ENCODE data around the gene TSR1.

TSR1 gene

DNA sequence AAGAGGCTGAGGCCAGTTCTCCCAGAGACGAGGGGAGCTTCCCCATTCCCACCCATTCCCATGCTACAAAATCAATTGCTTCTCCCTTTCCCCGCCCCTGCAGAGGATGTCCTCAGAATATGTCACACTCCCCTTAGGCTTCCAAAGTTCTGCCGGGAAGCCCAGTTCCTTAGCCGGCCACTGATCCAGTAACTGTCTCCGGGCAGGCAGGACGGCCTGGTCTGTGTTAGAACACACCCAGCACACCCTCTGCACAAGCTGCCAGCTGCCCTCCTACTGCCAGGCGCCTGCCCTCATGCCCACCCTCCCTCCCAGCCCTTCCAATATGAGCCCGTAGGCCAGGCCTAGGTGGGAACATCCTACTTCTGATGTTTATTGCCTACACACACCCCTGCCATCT is 32.1 kb upstream of the TSR1 start:
- DNase-seq: no peak

DNA sequence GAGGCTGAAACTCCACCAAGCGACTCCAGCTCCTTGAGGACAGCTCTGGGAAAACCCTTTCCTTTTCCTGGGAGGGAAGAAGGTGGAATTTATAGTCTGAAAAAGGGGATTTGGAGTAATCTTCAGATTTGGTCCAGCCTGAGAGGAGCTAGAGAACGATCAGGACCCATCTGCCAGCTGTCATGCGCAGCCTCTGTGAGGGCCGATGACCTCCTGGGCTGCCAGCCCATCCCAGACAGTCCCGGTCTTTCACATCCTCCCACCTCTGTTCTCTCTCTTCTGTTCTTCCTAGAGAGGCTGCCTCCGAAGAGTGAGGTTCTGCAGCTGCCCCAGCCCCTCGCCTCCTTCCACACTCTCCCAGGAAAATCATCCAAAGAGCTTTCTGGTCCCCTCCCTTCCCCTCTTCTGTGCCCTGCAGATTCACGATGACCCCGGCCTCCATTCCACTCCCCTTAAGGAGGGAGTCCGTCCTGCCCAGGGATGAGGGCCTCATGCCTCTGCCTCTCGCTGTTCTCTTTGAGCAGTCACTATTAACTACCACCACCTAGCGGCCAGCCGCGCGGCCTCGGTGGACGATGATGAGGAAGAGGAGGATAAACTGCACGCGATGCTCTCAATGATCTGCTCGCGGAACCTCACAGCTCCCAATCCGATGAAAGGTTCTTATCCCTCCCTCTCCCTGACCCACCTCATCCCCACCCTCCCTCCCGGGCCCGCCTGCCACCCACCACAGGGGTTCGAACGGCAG is 30.7 kb upstream of the TSR1 start:
- DNase-seq: no peak

DNA sequence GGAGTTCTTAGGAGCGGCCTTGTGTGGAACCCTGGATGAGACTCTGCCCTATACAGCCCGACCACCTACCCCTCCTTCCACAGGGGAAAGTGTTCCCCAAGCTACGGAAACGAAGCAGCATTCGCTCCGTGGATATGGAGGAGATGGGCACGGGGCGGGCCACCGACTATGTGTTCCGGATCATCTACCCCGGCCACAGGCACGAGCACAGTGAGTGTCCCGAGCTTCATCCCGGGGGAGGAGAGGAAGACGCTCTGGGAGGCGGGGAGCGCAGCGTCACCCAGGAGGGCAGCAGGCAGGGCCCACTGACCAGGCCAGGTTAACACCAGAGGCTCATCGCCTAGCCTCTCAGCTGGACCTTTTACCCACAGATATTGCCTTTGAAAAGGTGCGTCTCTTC is 28.9 kb upstream of the TSR1 start:
- no peak for DNase-seq

DNA sequence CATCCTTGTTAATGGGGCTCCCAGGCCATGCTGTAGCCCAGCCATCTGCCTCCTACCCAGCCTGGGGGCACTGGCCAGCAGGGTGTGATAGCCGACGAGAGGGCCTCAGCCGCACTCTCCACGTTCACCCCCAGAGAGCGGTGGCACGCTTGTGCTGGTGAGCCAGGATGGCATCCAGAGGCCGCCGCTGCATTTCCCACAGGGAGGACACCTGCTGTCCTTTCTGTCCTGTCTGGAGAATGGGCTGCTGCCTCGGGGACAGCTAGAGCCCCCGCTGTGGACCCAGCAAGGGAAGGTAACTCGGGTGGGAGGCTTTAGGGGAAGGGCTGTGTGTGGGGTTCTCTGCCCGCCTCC is 28.5 kb upstream of the TSR1 start:
- no peak for DNase-seq

DNA sequence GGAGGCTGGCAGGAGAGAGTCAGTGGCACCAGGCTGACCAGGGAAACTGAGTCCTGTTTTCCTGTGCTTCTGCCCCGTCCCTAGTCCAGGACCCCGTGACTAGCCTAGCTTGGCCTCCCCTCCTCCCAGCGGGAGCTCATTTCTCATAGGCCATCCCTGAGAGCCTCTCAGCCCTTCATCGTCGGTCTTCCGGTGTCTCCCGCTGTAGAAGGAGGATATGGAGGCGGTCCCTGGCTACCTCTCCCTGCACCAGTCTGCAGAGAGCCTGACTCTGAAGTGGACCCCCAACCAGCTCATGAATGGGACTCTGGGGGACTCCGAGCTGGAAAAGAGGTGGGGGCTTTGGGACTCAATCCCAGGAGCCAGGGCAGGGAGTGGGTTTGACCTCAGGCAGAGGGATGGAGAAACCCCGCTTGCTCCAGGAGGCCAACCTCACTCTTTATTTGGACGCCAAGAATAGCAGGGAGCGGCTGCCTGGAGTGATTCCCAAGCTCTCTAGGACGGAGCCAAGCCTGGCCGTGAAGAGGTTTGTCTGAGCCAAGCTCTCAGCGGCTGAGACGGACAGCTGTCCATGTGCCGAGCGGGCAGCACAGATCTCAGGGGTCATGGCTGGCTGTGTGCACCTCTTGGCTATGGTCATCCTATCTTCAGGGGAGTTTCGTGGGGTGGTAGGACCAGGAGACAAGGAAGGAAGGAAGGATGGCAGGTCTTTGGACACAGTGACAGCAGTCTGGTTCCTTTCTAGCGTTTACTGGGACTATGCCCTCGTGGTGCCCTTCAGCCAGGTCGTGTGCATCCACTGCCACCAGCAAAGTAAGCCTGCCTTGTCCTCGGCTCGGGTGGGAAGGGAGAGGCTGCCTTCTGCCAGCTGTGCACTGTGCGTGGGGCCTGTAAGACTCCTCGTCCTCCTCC is 27.9 kb upstream of the TSR1 start:
- no peak for DNase-seq

DNA sequence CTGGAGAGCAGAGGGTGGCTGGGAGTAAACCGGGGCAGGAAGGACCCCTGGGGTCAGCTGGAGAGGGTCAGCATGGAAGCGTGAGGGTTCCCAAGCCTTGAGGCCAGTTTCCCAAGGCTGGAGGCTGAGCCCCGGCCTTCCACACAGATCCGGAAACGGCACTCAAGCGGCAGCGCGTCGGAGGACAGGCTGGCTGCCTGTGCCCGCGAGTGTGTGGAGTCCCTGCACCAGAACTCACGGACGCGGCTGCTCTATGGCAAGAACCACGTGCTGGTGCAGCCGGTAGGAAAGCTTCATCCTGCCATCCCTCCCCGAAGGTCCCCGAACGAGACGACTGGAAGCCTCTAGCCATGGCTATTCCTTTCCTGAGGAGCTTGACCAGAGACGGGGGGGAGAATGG is 27.1 kb upstream of the TSR1 start:
- no peak for DNase-seq

DNA sequence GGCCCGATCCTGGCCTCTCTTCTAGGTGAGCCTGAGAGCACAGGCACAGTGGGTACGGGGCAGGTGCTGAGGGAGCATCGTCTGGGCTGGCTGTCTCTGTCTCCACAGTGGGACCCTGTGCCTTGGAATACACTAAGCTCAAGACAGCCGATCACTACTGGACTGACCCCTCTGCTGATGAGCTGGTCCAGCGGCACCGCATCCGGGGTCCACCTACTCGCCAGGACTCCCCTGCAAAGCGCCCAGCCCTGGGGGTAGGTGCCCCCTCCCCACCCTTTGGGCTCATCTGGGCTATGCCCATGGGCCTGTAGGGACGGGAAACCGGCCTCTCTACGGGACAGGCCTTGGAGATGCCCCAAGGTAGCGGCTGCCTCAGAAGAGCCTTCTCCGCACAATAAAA is 26.6 kb upstream of the TSR1 start:
- no peak for DNase-seq

DNA sequence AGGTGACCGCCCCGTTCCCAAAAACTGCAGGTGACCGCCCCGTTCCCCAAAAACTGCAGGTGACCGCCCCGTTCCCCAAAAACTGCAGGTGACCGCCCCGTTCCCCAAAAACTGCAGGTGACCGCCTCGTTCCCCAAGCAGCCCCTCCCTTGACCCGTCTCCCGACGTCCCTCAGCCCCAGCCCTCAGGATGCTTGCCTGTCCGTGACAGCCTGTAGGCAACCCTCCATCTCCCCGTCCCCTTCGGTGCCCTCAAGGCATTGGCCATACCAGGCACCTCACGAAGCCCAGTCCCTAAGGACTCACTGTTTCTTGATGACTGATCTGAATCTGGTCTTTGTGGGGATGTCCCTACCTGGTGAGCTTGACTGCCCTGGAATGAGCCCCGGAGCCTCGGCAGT is 26.2 kb upstream of the TSR1 start:
- DNase-seq: no peak

DNA sequence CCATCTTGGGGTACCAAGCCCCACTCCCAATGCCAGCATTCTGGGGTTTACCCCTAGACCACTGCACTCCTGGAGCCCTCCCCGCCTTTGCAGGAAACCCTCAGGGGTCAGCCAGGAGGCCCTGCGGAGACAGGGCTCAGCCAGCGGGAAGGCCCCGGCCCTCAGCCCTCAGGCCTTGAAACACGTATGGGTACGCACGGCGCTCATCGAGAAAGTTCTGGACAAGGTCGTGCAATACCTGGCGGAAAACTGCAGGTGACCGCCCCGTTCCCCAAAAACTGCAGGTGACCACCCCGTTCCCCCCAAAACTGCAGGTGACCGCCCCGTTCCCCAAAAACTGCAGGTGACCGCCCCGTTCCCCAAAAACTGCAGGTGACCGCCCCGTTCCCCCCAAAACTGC is 25.8 kb upstream of the TSR1 start:
- no peak for DNase-seq

DNA sequence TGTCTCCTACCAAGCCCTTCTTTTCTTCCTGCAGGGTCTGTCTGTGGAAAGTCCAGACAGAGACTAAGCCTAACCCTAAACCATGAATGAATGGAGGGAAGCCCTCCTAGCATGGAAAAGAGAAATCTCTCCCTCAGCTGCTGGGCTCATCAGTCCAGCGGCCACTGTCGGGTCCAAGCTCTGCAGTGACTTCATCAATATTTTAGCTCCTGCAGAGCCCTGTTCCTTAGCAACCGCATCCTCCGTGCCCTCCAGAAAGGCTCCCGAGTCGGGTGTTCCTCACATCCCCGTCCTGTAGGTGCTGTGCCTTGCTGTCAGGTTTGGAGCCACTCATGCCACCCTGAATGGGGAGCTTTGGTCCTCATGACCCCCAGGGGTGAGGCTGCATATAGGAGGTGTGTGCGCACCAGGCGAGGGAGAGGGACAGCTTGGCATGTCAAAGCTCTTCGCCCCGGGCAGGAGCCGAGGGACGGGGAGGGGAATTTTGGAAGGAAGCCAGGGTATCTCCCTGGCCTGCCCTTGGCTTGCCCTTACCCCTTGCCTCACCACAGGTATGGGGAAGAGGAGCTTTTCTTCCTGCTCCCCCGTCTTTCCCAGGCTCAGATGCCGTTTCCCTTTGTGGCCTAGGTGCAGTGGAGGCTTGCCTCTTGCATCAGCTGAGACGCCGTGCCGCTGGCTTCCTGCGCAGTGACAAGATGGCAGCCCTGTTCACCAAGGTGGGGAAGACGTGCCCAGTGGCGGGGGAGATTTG is 24.9 kb upstream of the TSR1 start:
- DNase-seq: no peak

DNA sequence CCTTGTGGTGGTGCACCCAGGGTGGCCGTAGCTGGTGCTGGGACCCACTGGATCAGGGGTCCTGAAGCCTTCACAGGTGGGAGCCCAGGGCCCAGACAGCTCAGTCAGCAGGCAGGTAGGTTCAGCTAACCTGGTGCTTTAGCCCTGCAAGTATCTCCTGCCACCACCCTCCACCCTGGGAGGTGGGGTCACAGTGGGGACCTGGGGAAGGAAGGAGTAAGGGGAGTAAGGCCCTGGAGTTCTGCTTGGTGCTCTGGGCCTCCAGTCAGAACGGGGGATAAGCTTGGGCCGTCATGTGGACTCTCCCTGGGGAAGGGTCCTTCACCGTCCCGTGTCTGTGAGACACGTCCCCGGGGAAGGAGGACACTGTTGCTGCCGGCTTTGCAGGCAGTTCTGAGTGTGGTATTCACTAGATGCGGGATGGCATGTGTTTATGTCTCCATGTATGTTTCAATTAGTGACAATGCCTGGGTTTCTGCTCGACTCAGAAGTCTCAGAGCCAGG is 21.7 kb upstream of the TSR1 start:
- no peak for DNase-seq

DNA sequence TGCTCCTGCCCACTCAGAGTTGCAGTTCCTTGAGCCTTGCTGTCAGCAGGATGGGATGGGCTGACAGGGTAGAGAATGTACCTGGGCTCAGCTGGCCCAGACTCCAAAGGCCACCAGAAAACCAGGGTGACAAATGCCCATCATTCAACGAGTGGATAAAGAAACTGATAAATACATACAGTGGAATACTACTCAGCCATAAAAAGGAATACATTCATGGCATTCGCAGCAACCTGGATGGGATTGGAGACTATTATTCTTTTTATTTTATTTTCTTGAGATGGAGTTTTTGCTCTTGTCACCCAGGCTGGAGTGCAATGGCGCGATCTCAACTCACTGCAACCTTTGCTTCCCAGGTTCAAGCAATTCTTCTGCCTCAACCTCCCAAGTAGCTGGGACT is 21.0 kb upstream of the TSR1 start:
- DNase-seq: no peak

DNA sequence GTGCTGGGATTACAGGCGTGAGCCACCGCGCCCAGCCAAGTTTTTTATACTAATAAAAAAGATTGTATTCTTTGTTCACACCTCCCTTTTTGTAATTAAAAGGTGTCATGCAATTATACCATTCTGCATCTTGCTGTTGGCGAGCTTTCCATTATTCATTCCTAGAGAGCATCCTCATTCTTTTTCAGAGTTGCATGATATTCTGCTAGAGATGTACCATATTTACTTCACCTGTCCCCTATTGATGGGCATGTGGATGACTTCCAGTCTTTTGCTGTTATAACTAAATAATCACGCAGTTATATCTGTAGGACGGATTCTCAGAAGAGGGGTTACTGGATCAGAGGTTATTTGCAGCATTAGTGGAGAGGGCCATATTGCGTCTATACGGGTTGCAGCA is 18.1 kb upstream of the TSR1 start:
- no peak for DNase-seq

DNA sequence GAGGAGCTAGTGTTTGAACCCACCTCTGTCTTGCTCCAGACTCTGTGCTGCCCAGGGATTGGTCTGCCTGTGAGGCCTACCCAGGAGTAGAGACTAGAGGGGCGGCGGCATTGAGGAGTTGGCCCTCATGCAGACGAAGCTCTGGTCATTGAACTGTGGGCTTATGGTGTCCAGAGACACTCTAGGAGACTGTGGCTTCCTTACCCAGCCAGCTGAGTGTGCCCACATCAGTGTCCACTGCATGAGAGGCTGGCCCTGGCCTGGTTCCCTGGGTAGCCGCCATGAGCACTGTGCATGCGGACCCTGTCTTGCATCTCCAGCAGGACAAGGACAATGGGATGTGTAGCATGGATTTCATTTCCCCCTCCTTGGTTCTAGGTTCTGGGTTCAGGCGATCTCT is 15.0 kb upstream of the TSR1 start:
- DNase-seq: no peak

DNA sequence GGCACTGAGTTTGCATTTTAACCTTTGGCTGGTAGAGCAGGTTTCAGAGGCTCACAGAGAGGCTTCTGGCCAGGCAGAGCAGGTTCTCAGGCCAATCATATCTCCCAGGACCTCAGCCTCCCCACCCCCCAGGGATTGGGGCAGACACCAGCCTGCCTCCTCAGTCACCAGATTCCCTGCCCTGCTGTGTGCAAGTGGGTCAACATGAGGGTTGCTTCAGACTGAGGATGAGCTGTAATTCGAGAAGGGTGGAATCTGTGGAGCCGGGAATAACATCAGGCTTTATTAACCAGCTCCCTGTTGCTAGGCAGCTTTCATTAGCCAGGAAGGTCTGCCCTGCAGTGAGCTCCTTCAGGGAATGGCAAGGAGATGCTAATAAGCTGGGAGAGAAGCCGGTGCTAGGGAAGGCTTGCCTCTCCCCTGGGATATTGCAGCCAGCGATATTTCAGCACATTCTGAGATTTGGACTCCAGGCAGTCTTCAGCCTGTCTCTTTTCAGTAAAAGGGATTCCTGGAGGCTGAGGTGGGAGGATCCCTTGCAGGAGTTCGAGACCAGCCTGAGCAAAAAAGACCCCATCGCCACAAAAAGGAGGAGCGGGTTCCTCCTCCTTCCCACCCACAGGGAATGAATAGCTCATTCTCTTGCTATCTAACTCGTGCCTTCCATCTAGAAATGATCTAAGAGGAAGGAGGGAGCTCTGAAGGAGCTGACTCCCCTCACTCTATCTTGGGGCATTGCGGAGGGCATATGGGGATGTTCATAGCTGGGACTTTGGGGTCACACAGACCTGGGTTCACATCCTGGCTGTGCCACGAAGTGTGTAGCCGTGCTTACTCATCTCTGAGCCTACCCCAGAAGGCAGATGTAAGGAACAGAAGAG is 11.8 kb upstream of the TSR1 start:
- DNase-seq: peak; percentile 31

DNA sequence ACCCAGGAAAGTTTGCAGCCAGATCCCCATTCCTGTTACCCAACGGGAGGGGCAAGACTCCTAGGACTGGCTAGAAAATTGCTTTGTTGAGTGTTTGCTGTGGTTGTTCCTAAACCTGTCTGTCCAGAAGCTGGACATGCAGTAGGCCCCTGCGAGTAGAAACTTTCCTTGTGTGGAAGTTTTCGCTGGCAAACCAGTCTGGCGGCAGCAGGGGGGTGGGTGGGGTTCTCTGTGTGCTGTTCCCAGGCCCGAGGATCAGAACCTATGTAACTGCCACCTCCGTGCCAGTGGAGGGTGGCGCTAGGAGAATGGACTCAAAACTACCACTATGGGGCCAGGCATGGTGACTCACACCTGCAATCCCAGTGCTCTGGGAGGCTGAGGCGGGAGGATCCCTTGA is 10.2 kb upstream of the TSR1 start:
- no peak for DNase-seq

DNA sequence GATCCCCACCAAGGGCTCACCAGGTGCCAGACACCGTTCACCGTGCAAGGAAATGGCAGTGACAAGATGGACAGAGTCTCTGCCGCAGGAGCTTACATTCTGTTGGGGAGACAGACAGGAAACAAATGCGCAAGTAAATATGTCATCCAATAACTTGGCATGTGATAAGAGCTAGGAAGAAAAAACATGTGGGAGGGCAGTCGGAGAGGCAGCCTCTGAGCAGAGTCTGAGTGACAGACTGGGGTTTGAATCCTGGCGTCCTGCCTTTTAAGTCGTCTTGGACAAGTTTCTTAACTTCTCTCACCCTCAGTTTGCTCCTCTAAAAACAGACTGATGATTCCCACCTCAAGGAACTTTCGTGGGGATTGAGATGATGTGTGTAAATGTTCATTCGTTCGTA is 8.3 kb upstream of the TSR1 start:
- DNase-seq: no peak

DNA sequence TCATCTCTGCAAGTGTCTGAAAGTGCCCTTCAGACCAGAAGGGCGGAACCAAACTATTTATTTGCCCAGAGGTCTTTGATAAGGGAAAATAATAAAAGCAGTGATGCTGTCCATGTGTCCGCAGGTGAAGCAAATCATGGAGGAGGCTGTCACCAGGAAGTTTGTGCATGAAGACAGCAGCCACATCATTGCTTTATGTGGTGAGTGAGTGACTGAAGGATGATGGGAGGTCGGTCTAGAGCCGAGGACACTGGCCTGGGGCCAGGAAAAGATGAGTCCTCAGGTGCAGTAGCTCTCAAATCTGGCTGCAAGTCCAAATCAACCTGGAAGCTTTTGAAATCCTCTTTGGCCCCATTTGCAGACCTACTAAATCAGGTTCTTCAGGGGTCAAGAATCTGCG is 7.2 kb upstream of the TSR1 start:
- DNase-seq: peak; percentile 78

DNA sequence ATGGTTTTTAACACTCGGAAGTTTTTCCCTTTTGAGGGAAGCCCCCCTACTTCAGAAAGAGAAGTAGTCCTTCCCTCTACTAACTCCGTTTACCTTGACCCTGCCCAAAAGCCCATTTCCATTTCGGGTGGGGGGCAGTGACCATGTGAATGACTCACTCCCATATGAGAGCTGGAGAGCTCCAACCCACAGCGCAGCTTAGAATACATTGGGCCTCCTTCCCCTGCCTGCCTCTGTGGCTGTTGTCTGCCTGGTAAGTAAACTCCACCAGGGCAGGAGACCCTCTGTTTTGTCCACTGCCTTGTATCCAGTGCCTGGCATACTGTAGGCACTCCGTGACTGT is 2.0 kb upstream of the TSR1 start:
- DNase-seq: no peak

DNA sequence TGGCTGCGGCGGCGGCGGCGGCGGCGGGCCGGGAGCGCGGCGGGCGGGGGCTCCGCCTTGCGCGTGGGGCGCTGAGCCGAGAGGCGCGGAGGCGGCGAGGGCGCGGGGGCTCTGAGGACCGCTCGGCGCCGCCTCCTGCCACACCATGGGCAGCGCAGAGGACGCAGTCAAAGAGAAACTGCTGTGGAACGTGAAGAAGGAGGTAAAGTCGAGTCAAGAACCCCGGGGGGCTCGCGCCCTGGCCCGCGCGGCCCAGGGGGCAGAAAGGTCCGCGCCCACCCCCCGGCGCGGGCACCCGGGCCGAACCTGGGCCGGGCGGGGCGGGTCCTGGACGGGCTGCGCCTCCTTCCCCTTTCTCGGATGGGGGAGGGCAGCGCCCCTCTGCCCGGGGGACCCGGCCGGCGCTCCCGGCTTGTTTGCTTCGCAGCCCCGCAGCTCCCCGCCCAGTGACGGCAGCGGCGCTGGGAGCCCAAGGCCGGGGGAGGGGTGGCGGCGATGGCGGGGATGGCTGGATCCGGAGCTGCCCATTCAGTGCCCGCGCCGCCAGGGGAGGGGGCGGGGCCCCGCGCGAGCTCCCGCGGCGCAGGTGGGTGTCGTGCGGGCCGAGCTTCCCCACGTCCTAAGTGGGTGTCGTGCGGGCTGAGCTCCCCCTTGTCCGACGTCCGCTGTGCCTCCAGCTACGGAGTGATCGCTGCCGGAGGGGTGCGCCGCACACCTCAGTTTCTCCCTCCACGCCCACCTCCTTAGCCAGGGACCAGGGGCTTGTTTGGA is 1.5 kb upstream of the TSR1 start:
- peak; percentile 86 for DNase-seq

DNA sequence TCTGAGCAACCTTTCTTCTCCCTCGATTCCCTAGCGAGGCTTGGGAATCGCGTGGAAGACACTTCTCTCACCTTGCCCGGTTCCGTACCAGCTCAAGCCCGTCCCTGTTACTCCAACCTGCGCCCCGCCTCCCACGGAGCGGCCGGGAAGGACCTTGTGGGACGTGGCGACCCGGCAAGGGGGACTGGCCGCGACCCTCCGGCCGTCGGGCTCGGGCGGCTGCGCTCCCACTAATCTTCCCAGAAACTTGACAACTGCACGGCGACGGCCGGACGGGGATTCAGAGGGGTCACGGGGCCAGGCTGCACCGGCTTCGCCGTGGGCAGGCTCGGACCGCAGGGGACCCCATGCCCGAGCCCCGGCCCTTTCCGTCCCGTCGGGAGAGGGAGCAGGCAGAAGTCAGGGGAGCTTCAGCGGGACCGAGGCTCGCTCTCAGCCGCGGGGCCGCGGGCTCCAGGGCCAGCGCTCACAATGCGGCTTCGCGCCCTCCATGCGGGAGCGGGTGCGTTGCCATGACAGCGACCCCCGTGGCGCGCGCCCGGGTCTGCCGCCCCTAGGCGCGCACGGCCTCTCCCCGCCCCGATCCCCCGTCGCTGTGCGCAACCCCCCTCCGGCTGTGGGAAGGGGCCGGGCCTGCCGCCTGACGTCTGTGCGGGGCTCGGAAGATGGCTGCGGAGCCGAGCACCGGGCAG is 741 bp upstream of the TSR1 start, which contains the start of gene SGSM2:
Gene SGSM2 (plus strand): TSS at position 650 of the 692 bp plus-strand sequence. CDS start 188 bp downstream, outside the sequence.
- peak; percentile 90 for DNase-seq

All from activated effector memory CD4-positive, alpha-beta T cell treated with anti-CD3 and anti-CD28 coated beads, Interleukin-2, amount 50 U/mL, for 16 hours (primary cell).